Neutrophil (primary cell): Measurements from ENCODE around the gene TNS3.

ENCODE experiments used
- H3K27ac ChIP-seq: fragments of 200-600 bp; sonication (generic); 2 replicates; pipeline ENCODE4 v1.5.1; 2016; ENCODE audit warnings: mild to moderate bottlenecking, moderate library complexity
- H3K27me3 ChIP-seq: fragments of 200-600 bp; sonication (generic); 2 replicates; pipeline ENCODE4 v1.6.0; 2016; ENCODE audit warnings: mild to moderate bottlenecking
- H3K36me3 ChIP-seq: fragments of 200-600 bp; sonication (generic); 2 replicates; pipeline ENCODE4 v1.5.1; 2017
- H3K4me1 ChIP-seq, 2 experiments: fragments of 200-600 bp in 1 of 2; sonication (generic) in 1 of 2; 1 replicate in 1 of 2; 2 replicates in 1 of 2; pipeline versions ENCODE4 v1.5.1 to v1.6.1; 2013 to 2016; ENCODE audit warnings: low read depth in 1 of 2, low read length in 1 of 2, mild to moderate bottlenecking in 1 of 2, moderate library complexity in 1 of 2; ENCODE audit not compliant: control insufficient read depth in 1 of 2, insufficient read depth in 1 of 2
- H3K4me3 ChIP-seq, 2 experiments: fragments of 200-600 bp in 1 of 2; sonication (generic) in 1 of 2; 1 replicate in 1 of 2; 2 replicates in 1 of 2; pipeline ENCODE4 v1.5.1; 2013 to 2016; ENCODE audit warnings: low read depth in 1 of 2, low read length in 1 of 2, mild to moderate bottlenecking in 1 of 2, moderate library complexity in 1 of 2
- H3K9me3 ChIP-seq: fragments of 200-600 bp; sonication (generic); 2 replicates; pipeline ENCODE4 v1.5.1; 2016
- TF ChIP-seq, protein P1 (sequence below): fragments of 200-600 bp; sonication (generic); IDR thresholded peaks from 2 replicates; pipeline ENCODE4 v1.5.1; 2016; ENCODE audit warnings: antibody characterized with exemption

Gene TNS3

DNA sequence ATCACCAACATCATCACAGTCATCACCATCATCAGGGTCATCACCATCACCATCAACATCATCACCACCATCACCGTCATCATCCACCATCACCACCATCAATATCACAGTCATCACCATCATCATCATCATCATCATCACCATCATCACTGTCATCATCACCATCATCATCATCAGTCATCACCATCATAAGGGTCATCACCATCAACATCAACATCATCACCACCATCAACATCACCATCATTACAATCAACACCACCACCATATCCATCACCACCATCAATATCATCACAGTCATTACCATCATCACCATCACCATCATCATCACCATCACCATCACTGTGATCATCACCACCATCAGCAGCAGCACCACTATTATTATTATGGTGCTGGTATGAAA, 218.9 kb downstream of the TNS3 start:
- Histone ChIP-seq H3K27ac (no peak overlapping the region), H3K9me3 (no peaks in the 10 kb centered on the region), H3K36me3 (no peaks in the 10 kb centered on the region), H3K4me3 (no peak overlapping the region), H3K27me3 (no peaks in the 10 kb centered on the region), H3K4me1 (no peaks in the 10 kb centered on the region)
- TF ChIP-seq, protein P1, sequence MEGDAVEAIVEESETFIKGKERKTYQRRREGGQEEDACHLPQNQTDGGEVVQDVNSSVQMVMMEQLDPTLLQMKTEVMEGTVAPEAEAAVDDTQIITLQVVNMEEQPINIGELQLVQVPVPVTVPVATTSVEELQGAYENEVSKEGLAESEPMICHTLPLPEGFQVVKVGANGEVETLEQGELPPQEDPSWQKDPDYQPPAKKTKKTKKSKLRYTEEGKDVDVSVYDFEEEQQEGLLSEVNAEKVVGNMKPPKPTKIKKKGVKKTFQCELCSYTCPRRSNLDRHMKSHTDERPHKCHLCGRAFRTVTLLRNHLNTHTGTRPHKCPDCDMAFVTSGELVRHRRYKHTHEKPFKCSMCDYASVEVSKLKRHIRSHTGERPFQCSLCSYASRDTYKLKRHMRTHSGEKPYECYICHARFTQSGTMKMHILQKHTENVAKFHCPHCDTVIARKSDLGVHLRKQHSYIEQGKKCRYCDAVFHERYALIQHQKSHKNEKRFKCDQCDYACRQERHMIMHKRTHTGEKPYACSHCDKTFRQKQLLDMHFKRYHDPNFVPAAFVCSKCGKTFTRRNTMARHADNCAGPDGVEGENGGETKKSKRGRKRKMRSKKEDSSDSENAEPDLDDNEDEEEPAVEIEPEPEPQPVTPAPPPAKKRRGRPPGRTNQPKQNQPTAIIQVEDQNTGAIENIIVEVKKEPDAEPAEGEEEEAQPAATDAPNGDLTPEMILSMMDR = no peak

DNA sequence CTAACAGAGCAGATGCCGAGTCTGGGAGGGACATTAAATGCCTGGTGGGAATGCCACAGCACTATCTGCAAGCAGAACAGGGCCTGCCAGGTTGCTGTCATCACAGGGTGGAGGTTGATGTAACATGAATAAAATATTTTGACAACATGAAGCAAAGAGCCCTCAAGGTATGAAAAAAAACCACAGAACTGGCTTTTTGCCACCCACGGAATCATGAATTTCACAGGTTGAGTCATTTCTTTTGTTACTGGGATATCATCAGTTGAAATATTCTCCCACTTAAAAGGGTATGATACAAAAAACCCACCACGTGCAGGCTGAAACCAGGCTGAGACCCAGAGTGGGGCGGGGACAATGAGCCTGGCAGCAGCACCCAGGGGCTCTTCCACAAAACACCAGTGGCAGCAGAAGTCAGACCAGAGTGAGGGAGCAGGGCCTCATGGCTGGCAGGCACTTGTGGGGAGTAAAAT, 220.1 kb downstream of the TNS3 start:
- H3K36me3 ChIP-seq = no peaks in the 10 kb centered on the region
- no peaks in the 10 kb centered on the region for H3K4me1 ChIP-seq
- TF ChIP-seq, protein P1 = no peak
- no peaks in the 10 kb centered on the region for H3K27me3 ChIP-seq
- no peaks in the 10 kb centered on the region for H3K9me3 ChIP-seq
- no peak overlapping the region for H3K27ac ChIP-seq
- H3K4me3 ChIP-seq = no peak overlapping the region

DNA sequence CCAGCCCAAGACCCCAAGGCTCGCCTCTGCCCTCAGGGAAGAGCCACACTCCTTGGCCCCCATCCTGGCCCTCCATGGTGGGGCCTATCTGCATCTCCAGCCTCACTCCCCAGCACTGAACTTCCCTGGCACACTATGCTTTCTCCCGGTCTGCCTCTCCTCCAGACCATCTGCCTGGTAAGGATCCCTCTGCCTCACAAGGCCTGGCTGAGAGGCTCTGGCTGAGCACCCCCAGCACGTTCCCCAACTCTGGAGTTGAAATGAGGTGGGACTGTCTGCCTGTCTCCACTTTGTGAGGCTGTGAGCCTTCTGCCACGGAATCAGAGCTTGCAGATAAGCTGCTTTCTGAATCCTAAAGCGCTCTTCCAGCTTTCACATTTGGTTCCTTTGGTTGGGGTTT, 220.7 kb downstream of the TNS3 start:
- H3K27ac ChIP-seq = no peak overlapping the region
- H3K4me1 ChIP-seq = no peaks in the 10 kb centered on the region
- no peaks in the 10 kb centered on the region for H3K9me3 ChIP-seq
- TF ChIP-seq, protein P1 = no peak
- H3K27me3 ChIP-seq = no peaks in the 10 kb centered on the region
- H3K36me3 ChIP-seq = no peaks in the 10 kb centered on the region
- H3K4me3 ChIP-seq = no peak overlapping the region

DNA sequence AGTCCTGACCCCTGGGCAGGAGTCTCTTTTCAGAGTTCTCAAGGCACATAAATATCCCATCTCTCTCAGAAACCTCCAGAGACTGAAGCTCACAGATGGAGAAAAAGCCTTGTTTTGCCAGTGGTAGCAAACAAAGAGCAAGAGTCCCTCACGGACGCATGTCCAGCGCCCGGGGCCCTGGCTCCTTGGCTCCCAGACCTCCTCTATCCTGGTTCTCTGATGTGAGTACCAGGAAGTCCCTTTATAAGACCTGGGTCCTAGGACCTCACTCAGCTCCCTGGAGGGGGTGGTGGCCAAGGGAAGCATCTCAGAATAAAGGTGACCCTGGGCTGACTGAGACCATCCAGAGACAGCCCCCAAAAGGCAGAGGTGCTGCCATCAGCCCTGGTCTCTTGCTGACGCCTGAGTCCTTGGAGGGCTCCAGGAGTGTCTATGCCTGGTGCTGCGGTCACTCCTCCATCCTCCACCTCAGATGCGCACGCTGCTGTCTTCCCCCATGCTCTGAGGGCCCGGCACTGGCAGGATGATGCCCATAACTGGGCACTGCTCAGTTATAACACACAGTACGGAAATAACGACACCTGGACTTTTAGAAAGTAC, 221.5 kb downstream of the TNS3 start:
- Histone ChIP-seq H3K27me3 (no peaks in the 10 kb centered on the region), H3K9me3 (no peaks in the 10 kb centered on the region), H3K4me1 (no peaks in the 10 kb centered on the region), H3K4me3 (no peak overlapping the region), H3K27ac (no peak overlapping the region), H3K36me3 (no peaks in the 10 kb centered on the region)
- TF ChIP-seq, protein P1 = no peak

DNA sequence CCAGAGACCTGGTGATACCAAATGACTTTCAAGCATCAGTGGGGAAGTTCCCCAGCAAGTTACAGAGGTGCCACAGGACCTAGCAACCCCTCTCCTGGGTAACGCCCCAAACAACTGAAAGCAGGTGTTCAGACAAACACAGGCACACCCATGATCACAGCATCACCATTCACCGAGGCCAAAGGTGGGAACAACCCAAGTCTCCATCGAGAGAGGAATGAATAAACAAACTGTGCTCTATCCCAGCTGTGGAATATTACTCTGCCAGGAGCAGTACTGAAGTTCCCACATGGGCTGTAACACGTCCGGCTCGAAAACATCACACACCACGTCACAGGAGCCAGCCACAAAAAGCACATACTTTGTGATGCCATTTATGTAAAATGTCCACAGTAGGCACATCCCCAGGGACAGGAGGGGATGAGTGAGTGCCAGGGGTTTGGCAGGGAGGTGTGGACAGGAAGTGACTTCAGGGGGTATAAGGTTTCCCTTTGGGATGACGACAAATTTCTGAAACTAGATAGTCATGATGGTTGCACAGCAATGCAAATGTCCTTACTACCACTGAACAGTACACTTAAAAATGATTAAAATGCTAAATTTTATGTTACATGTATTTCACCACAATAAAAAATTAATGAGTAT, 222.8 kb downstream of the TNS3 start:
- TF ChIP-seq, protein P1 = no peak
- no peak overlapping the region for H3K4me3 ChIP-seq
- no peaks in the 10 kb centered on the region for H3K36me3 ChIP-seq
- H3K27me3 ChIP-seq = no peaks in the 10 kb centered on the region
- H3K9me3 ChIP-seq = no peaks in the 10 kb centered on the region
- no peaks in the 10 kb centered on the region for H3K4me1 ChIP-seq
- no peak overlapping the region for H3K27ac ChIP-seq
